K562 (cell line): Measurements from ENCODE around the gene TTC13.

Experiments used
- HNRNPL ChIP-seq: fragments of 200-400 bp; formaldehyde crosslinking; IDR thresholded peaks from 2 replicates; pipeline ENCODE4 v1.6.1; 2017; ENCODE audit warnings: low read depth, mild to moderate bottlenecking, low read length
- MEIS2 ChIP-seq: fragments of 450-650 bp; IDR thresholded peaks from 2 replicates; pipeline ENCODE4 v1.6.1; 2014; ENCODE audit warnings: mild to moderate bottlenecking; ENCODE audit not compliant: partially characterized antibody
- NCOA1 ChIP-seq: fragments of 450-650 bp; IDR thresholded peaks from 2 replicates; pipeline ENCODE4 v1.6.1; 2016; ENCODE audit warnings: low read depth

DNA sequence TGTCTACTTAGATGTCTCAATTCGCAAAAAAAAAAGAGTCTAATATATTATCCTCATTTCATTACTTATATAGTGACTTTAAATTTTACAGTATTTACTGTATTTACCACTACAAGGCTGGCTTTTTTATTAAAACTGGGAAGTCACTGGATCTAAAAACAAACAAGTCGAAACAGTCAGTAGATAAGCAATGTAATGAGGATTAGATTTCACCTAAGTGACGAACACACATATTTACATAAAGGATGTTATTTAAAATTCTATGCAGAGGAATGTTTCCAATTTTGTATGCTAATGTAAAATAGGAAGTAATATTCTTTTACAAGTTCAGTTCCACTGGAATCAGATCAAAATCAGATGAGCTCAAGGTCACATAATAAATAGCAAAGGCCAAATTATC is 28.3 kb downstream of the TTC13 start:
- TF ChIP-seq NCOA1 (no peak), MEIS2 (no peak), HNRNPL (no peak)
